Heart left ventricle (tissue), 16 donors: ENCODE results near the gene MMP21. TPM values are rescaled to one million over a fixed set of nuclear protein-coding genes. Genes with fewer than 3 reads are reported as not detected.

Source experiments
- ATAC-seq, 4 donors: fragments of 200-7000 bp; cut with Tn5 transposase; one replicate each; pipeline ENCODE4 v1.9.1; 2020 to 2022; ENCODE audit warnings: moderate library complexity in 4 of 4, mild to moderate bottlenecking in 3 of 4, moderate number of reproducible peaks in 1 of 4
- DNase-seq, 5 donors: peaks; one replicate each; pipeline ENCODE4 v3.0.0-alpha.2; 2020
- H3K27ac ChIP-seq, 12 donors: fragments of 200-600 bp; sonication (generic) in 4 of 12; one replicate each; pipeline versions ENCODE4 v1.5.0 to v1.8.0; 2016 to 2022; ENCODE audit warnings: mild to moderate bottlenecking in 2 of 12
- H3K27me3 ChIP-seq, 9 donors: fragments of 200-600 bp; sonication (generic) in 2 of 9; one replicate each; pipeline versions ENCODE4 v1.5.1 to v1.8.0; 2016 to 2022; ENCODE audit warnings: mild to moderate bottlenecking in 3 of 9
- H3K36me3 ChIP-seq, 9 donors: fragments of 200-600 bp; sonication (generic) in 2 of 9; one replicate each; pipeline versions ENCODE4 v1.5.0 to v1.8.0; 2018 to 2022; ENCODE audit warnings: mild to moderate bottlenecking in 2 of 9
- H3K4me1 ChIP-seq, 12 donors: fragments of 200-600 bp; sonication (generic) in 4 of 12; one replicate each; pipeline versions ENCODE4 v1.5.0 to v1.8.0; 2016 to 2022; ENCODE audit warnings: mild to moderate bottlenecking in 3 of 12
- H3K4me3 ChIP-seq, 12 donors: fragments of 200-600 bp; sonication (generic) in 4 of 12; one replicate each; pipeline versions ENCODE4 v1.5.0 to v1.8.0; 2017 to 2022; ENCODE audit warnings: mild to moderate bottlenecking in 9 of 12, moderate library complexity in 4 of 12
- H3K9me3 ChIP-seq, 12 donors: fragments of 200-600 bp; sonication (generic) in 4 of 12; one replicate each; pipeline versions ENCODE4 v1.5.0 to v1.8.0; 2016 to 2022; ENCODE audit warnings: mild to moderate bottlenecking in 1 of 12
- POLR2A ChIP-seq, 2 donors: fragments of 450-650 bp; IDR thresholded peaks; one replicate each; pipeline ENCODE4 v1.6.1; 2017; ENCODE audit warnings: antibody characterized with exemption in 2 of 2, mild to moderate bottlenecking in 2 of 2, moderate library complexity in 2 of 2
- WGBS, 4 donors: extraction: QIAGEN DNeasy Blood & Tissue Kit in 2 of 4; methylation state at CpG; one replicate each; pipeline versions ENCODE4 v1.1.5 to v1.1.7; 2013 to 2018; 5-methylcytosine and 5-hydroxymethylcytosine counted together
- intact Hi-C, 10 donors: fragments of 100-400 bp; cut with DNase I; formaldehyde crosslinking; loops; one replicate each; pipeline versions ENCODE4 v1.11.1 to v1.14.2; 2022
- polyA plus RNA-seq, 2 donors: library from polyadenylated mRNA; stranded (reverse); fragments of 200-250 nt; gene quantifications; one replicate each; pipeline ENCODE4 v1.2.3, GENCODE V29; 2013
- total RNA-seq, 9 donors: library from RNA; depleted of rRNA in 2 of 9; stranded (reverse); fragments of >200 nt in 2 of 9; fragmentation: NEBNext Ultra II Directional in 3 of 9; extraction: Animal tissue kit (Norgen Biotek cat#: 25700) in 3 of 9; gene quantifications; one replicate each; pipeline versions ENCODE4 v1.1.0 to v1.2.4, GENCODE V29; 2016 to 2023
- TF ChIP-seq, protein P1 (sequence below), 12 donors: fragments of 200-600 bp; sonication (generic) in 4 of 12; IDR thresholded peaks; one replicate each; pipeline versions ENCODE4 v1.5.0 to v1.8.0; 2018 to 2022; ENCODE audit warnings: antibody characterized with exemption in 12 of 12, mild to moderate bottlenecking in 5 of 12
- donor health status: ischemic (EF 13 %, LVEDD 7.1; RV severe dilation, severe dysfunction).
- donor health status: healthy with polysubstance abuse.
- donor health status: DM: no; HTN: yes; CAD: no.
- donor health status: DM: no; HTN: no; CAD: no.
- donor health status: ischemic (EF 25% LVEDD 6.9; RV normal size, moderate dysfunction).
- donor health status: ischemic (EF 25% LVEDD 5.7; RV mildly dilated, moderate dysfunction).
- donor health status: healthy.
- donor health status: DM: yes; HTN: yes; CAD: no.
- donor health status: ischemic (EF 35%, LVEDD 5.7; RV mildly dilated, moderate dysfunction).
- donor health status: nonischemic (EF 11% LVEDD 7.7; RV severe dilation, severe dysfunction).
- donor health status: DM: yes; HTN: yes; CAD: no.
- donor health status: PGD.
- donor health status: ischemic (EF 29% LVEDD 5.4; RV normal size, mild dysfunction).
- donor health status: nonischemic (EF 23%, LVEDD 6.1; RV moderate dilation, normal function).

The MMP21 gene
- total and polyA plus RNA-seq, 11 donors = 0.09 to 0.25 (median 0.11) TPM; not detected in 8

DNA sequence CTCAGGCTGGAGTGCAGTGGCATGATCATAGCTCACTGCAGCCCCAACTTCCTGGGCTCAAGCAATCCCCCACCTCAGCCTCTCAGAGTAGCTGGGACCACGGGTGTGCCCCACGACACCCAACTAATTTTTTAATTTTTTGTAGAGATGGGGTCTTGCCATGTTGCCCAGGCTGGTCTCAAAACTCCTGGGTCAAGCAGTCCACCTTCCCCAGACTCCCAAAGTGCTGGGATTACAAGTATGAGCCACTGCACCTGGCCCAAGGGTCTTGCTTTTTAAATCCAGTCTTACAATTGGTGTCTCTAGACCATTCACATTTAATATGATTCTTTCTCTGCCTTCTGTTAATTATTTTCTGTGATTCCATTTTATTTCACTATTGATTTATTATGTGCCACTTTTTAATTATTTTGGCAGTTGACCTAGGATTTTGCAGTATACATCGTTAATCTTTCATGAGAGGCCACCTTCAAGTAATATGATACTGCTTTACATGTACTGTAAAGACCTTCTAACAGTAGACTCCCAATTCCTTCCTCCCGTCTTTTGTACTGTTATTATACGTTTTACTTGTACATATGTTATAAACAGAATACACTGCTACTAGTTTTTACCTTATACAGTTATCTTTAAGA, 18.7 kb downstream of the MMP21 start:
- Histone ChIP-seq H3K4me1 (no peaks in the 10 kb centered on the region), H3K27me3 (no peaks in the 10 kb centered on the region), H3K36me3 (peaks cover 0 to 100% (median 97%) of the 10 kb centered on the region in 9 donors), H3K4me3 (no peak overlapping the region), H3K9me3 (no peaks in the 10 kb centered on the region), H3K27ac (no peak overlapping the region)
- 92 to 94% (median 94%) methylated on average over 5 of the region's 5 CpGs for WGBS, 4 donors
- intact Hi-C loops = no loop called here
- no peak for DNase-seq
- ATAC-seq = no peak
- no peak for TF ChIP-seq POLR2A (IDR thresholded peaks at IDR 0.05)
- TF ChIP-seq, protein P1, sequence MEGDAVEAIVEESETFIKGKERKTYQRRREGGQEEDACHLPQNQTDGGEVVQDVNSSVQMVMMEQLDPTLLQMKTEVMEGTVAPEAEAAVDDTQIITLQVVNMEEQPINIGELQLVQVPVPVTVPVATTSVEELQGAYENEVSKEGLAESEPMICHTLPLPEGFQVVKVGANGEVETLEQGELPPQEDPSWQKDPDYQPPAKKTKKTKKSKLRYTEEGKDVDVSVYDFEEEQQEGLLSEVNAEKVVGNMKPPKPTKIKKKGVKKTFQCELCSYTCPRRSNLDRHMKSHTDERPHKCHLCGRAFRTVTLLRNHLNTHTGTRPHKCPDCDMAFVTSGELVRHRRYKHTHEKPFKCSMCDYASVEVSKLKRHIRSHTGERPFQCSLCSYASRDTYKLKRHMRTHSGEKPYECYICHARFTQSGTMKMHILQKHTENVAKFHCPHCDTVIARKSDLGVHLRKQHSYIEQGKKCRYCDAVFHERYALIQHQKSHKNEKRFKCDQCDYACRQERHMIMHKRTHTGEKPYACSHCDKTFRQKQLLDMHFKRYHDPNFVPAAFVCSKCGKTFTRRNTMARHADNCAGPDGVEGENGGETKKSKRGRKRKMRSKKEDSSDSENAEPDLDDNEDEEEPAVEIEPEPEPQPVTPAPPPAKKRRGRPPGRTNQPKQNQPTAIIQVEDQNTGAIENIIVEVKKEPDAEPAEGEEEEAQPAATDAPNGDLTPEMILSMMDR (IDR thresholded peaks at IDR 0.05) = no peak

DNA sequence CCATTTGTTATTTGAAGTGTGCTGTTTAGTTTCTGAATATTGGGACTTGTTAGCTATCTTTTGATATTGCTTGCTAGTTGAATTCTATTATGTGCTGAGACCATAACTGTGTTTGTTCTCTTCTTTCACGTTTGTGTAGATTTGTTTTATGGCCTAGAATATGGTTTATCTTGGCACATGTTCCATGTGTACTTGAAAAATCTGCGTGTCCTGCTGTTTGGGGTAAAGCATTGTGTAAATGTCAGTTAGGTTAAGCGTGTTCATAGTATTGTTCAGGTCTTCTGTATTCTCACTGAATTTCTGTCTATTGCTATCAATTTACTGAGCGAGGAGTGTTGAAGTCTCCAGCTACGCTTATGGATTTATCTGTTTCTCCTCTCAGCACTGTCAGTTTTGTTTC, 19.4 kb downstream of the MMP21 start:
- WGBS, 4 donors = 78 to 86% (median 83%) methylated on average over 5 of the region's 5 CpGs
- no peak for TF ChIP-seq POLR2A (IDR thresholded peaks at IDR 0.05)
- TF ChIP-seq, protein P1 (IDR thresholded peaks at IDR 0.05) = no peak
- ATAC-seq (no peak), DNase-seq (no peak)
- no peak overlapping the region for H3K4me3 ChIP-seq
- intact Hi-C loops = no loop called here
- H3K36me3 ChIP-seq = peaks cover 0 to 100% (median 97%) of the 10 kb centered on the region in 9 donors
- H3K4me1 ChIP-seq = no peaks in the 10 kb centered on the region
- no peaks in the 10 kb centered on the region for H3K9me3 ChIP-seq
- no peak overlapping the region for H3K27ac ChIP-seq
- no peaks in the 10 kb centered on the region for H3K27me3 ChIP-seq

DNA sequence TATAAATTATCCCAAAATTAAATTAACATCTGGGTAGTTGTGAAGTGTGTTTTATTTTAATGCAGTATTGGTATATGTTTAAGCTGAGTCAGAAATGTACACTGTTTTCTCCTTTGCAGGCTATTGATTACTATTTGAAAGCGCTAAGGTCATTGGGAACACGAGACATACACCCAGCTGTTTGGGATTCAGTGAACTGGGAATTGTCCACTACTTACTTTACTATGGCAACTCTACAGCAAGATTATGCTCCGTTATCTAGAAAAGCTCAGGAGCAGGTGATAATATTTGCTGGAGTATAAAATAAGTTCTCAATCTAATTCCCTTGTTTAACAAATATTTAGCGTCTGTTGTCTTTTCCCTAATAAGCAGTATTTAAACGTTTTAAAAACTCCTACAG, 28.2 kb downstream of the MMP21 start:
- Histone ChIP-seq H3K4me3 (no peak overlapping the region), H3K4me1 (no peaks in the 10 kb centered on the region), H3K27ac (no peak overlapping the region), H3K27me3 (no peaks in the 10 kb centered on the region), H3K36me3 (peaks cover 5 to 100% (median 99%) of the 10 kb centered on the region in 9 donors), H3K9me3 (no peaks in the 10 kb centered on the region)
- TF ChIP-seq POLR2A (IDR thresholded peaks at IDR 0.05) = no peak
- TF ChIP-seq, protein P1 (IDR thresholded peaks at IDR 0.05) = no peak
- DNase-seq = no peak
- ATAC-seq = no peak
- WGBS, 4 donors = 92 to 96% (median 93%) methylated on average over 5 of the region's 5 CpGs
- intact Hi-C loops = loop anchor here in 1 of 10 donors (10.0 kb wide), 1 partner anchor 77 kb away; the partner anchor contains the start of genes BCCIP and UROS

DNA sequence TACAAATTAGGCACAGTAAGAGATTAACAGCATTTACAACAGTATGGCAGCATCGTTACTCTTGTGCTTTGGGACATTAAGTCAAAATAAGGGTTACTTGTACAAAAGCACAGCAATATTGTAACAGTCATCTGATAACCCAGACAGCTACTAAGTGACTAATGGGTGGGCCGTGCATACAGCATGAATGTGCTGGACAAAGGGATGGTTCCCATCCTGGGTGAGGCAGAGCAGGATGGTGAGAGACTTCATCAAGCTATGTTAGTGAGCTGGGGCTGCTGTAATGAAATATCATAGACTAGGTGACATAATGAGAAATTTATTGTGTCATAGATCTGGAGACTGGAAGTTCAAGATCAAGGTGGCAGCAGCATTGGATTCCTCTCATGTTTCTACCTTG, 30.7 kb downstream of the MMP21 start:
- TF ChIP-seq, protein P1 (IDR thresholded peaks at IDR 0.05) = no peak
- no peak for TF ChIP-seq POLR2A (IDR thresholded peaks at IDR 0.05)
- H3K36me3 ChIP-seq = peaks cover 8 to 100% (median 99%) of the 10 kb centered on the region in 9 donors
- DNase-seq (no peak), ATAC-seq (no peak)
- H3K27me3 ChIP-seq = no peaks in the 10 kb centered on the region
- H3K4me1 ChIP-seq = no peaks in the 10 kb centered on the region
- 94 to 98% (median 96%) methylated on average over 2 of the region's 2 CpGs for WGBS, 4 donors
- H3K4me3 ChIP-seq = no peak overlapping the region
- no peaks in the 10 kb centered on the region for H3K9me3 ChIP-seq
- no peak overlapping the region for H3K27ac ChIP-seq
- intact Hi-C loops = loop anchor here in 1 of 10 donors (10.0 kb wide), 1 partner anchor 80 kb away; the partner anchor contains the start of genes BCCIP and UROS
